HepG2 (cell line): ENCODE data around the gene PIP5KL1. TPM values are rescaled to one million over a fixed set of nuclear protein-coding genes. Genes with fewer than 3 reads are reported as not detected.
A peak's percentile ranks its signal among the peaks of the same experiment; 100 is the strongest.

Experiments used
- ASH2L ChIP-seq: fragments of 300-600, 200-600 bp; sonication (generic); IDR thresholded peaks from 2 replicates; pipeline ENCODE4 v1.7.0; 2017; ENCODE audit warnings: low read depth, mild to moderate bottlenecking, moderate library complexity, mixed read lengths, low read length; ENCODE audit not compliant: insufficient read length
- ETV6 ChIP-seq: sonication (generic); formaldehyde crosslinking; conservative IDR thresholded peaks from 2 replicates; pipeline ENCODE4 v1.4.0; 2020; ENCODE audit warnings: missing genetic modification reagents
- KDM5A ChIP-seq: fragments of 200-600 bp; sonication (generic); IDR thresholded peaks from 2 replicates; pipeline ENCODE4 v1.7.0; 2018; ENCODE audit warnings: antibody characterized with exemption, mild to moderate bottlenecking, low read length, borderline replicate concordance
- MED1 ChIP-seq: sonication (generic); formaldehyde crosslinking; IDR thresholded peaks from 2 replicates; pipeline ENCODE4 v1.4.0; 2020; ENCODE audit warnings: missing genetic modification reagents
- MEIS2 ChIP-seq: sonication (generic); formaldehyde crosslinking; IDR thresholded peaks from 2 replicates; pipeline ENCODE4 v1.9.0; 2021; ENCODE audit warnings: mild to moderate bottlenecking, missing genetic modification reagents
- NFKB2 ChIP-seq: sonication (generic); formaldehyde crosslinking; IDR thresholded peaks from 2 replicates; pipeline ENCODE4 v1.4.0; 2020; ENCODE audit warnings: missing genetic modification reagents, borderline replicate concordance
- PRMT3 ChIP-seq: sonication (generic); formaldehyde crosslinking; IDR thresholded peaks from 2 replicates; pipeline ENCODE4 v1.8.1; 2022; ENCODE audit warnings: low read depth, mild to moderate bottlenecking, moderate library complexity, missing genetic modification reagents, borderline replicate concordance
- SUZ12 ChIP-seq: fragments of 150-350 bp; IDR thresholded peaks from 2 replicates; pipeline ENCODE4 v1.6.1; 2014; ENCODE audit warnings: low read depth, low read length
- ZNF605 ChIP-seq: sonication (generic); formaldehyde crosslinking; IDR thresholded peaks from 2 replicates; pipeline ENCODE4 v1.8.0; 2022; ENCODE audit warnings: mild to moderate bottlenecking, missing genetic modification reagents
- ZNF644 ChIP-seq: IDR thresholded peaks from 2 replicates; pipeline ENCODE4 v1.6.1; 2016; ENCODE audit warnings: low read depth
- ZNF672 ChIP-seq: sonication (generic); formaldehyde crosslinking; IDR thresholded peaks from 2 replicates; pipeline ENCODE4 v1.8.1; 2022; ENCODE audit warnings: missing genetic modification reagents
- polyA plus RNA-seq, 8 experiments: library from polyadenylated mRNA; depleted of rRNA in 3 of 8; stranded (reverse) in 7 of 8; unstranded in 1 of 8; fragments of >200 nt; fragmentation: Illumina TruSeq in 4 of 8; extraction: Trizol in 4 of 8; gene quantifications; 2 replicates each; pipeline versions ENCODE4 v1.2.1 to v1.2.3, GENCODE V29; 2011 to 2016; ENCODE audit warnings: low read depth in 4 of 8, missing spikeins in 1 of 8, mixed read lengths in 1 of 8; ENCODE audit not compliant: insufficient read depth in 1 of 8
- total RNA-seq, 5 experiments: library from RNA; depleted of rRNA; stranded (reverse); fragments of >200 nt; fragmentation: Illumina TruSeq; extraction: Trizol; gene quantifications; 2 replicates each; pipeline ENCODE4 v1.2.3, GENCODE V29; 2016; ENCODE audit warnings: low read depth in 1 of 5
- TF ChIP-seq, protein P1 (sequence below): sonication (generic); formaldehyde crosslinking; conservative IDR thresholded peaks from 2 replicates; pipeline ENCODE4 v1.5.0; 2020; ENCODE audit warnings: missing genetic modification reagents
- TF ChIP-seq, protein P2 (sequence below): IDR thresholded peaks from 2 replicates; pipeline ENCODE4 v1.6.1; 2016; ENCODE audit warnings: low read depth
- TF ChIP-seq, protein P3 (sequence below): sonication (generic); formaldehyde crosslinking; IDR thresholded peaks from 2 replicates; pipeline ENCODE4 v1.8.0; 2022; ENCODE audit warnings: low read depth, missing genetic modification reagents
- TF ChIP-seq, protein P4 (sequence below): IDR thresholded peaks from 2 replicates; pipeline ENCODE4 v1.6.1; 2016; ENCODE audit warnings: missing biosample characterization, missing genetic modification reagents, low read depth
- TF ChIP-seq, protein P5 (sequence below): sonication (generic); formaldehyde crosslinking; IDR thresholded peaks from 2 replicates; pipeline ENCODE4 v1.5.0; 2020; ENCODE audit warnings: missing genetic modification reagents
- TF ChIP-seq, protein P6 (sequence below): IDR thresholded peaks from 2 replicates; pipeline ENCODE4 v1.6.1; 2016; ENCODE audit warnings: missing compliant biosample characterization, missing genetic modification reagents, borderline replicate concordance
- TF ChIP-seq, protein P7 (sequence below): fragments of 450-650 bp; IDR thresholded peaks from 2 replicates; pipeline ENCODE4 v1.6.1; 2016

Gene PIP5KL1
- total and polyA plus RNA-seq, 2 of the 13 experiments (the other 11 are each of a cell fraction or from before 2014, with no cell fraction given): 0.20 to 0.49 TPM

DNA sequence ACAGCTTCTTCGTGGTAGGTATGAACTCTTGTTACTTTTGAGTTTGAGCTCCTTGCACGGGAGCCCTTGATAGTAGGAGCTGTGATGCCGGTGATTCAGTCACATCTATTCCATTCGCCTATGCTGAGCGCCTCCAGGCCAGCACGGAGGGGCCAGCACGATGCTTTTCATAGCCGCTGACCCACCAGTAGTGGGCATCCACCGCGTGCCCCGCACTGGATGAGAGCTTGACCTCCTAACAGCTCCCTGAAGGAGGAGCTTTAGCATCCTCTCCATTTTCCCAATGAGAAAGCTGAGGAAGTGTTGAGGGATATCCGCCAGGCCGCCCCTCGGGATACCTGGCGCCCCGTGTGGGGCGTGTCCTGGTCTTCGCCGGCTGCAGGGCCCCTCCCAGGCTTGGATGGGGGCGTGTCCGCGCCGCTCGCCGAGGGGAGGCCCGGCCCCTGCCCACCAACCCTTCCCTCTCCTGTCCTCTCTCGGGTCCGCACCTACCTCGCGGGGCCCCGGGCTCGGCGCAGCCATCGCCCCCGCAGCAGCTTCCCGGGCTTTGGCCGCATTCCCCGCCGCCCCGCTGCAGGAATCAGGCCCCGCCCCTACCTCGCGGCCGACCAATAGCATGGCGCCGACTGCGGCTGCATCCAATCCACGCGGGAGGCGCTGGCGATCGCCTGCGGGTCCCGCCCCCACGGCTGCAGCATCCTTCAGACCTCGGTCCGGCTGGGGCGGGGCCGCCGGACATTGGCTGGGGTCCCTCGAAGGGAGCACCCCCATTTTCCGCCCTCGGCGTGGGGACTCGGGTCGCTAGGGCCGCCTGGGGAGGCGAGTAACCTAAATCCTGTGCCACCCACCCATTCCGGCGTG, at the start of gene PIP5KL1 (continued):
- TF ChIP-seq, protein P1, sequence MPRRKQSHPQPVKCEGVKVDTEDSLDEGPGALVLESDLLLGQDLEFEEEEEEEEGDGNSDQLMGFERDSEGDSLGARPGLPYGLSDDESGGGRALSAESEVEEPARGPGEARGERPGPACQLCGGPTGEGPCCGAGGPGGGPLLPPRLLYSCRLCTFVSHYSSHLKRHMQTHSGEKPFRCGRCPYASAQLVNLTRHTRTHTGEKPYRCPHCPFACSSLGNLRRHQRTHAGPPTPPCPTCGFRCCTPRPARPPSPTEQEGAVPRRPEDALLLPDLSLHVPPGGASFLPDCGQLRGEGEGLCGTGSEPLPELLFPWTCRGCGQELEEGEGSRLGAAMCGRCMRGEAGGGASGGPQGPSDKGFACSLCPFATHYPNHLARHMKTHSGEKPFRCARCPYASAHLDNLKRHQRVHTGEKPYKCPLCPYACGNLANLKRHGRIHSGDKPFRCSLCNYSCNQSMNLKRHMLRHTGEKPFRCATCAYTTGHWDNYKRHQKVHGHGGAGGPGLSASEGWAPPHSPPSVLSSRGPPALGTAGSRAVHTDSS (CRISPR knock-in tag): no peak
- TF ChIP-seq, protein P2, sequence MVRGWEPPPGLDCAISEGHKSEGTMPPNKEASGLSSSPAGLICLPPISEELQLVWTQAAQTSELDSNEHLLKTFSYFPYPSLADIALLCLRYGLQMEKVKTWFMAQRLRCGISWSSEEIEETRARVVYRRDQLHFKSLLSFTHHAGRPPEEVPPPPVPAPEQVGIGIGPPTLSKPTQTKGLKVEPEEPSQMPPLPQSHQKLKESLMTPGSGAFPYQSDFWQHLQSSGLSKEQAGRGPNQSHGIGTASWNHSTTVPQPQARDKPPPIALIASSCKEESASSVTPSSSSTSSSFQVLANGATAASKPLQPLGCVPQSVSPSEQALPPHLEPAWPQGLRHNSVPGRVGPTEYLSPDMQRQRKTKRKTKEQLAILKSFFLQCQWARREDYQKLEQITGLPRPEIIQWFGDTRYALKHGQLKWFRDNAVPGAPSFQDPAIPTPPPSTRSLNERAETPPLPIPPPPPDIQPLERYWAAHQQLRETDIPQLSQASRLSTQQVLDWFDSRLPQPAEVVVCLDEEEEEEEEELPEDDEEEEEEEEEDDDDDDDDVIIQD (CRISPR knock-in tag): no peak
- no peak; the same call in 1 of the 2 replicates for TF ChIP-seq MED1
- TF ChIP-seq, protein P3, sequence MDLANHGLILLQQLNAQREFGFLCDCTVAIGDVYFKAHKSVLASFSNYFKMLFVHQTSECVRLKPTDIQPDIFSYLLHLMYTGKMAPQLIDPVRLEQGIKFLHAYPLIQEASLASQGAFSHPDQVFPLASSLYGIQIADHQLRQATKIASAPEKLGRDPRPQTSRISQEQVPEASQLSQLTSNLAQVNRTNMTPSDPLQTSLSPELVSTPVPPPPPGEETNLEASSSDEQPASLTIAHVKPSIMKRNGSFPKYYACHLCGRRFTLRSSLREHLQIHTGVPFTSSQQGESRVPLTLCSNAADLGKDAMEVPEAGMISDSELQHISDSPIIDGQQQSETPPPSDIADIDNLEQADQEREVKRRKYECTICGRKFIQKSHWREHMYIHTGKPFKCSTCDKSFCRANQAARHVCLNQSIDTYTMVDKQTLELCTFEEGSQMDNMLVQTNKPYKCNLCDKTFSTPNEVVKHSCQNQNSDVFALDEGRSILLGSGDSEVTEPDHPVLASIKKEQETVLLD: no peak
- 0 out of 2 replicates have a peak, but pooled peaks have one; percentile 15 for TF ChIP-seq NFKB2
- no peak for TF ChIP-seq ZNF672 (CRISPR knock-in tag)
- no peak for TF ChIP-seq ETV6
- TF ChIP-seq KDM5A: no peak
- TF ChIP-seq, protein P4, sequence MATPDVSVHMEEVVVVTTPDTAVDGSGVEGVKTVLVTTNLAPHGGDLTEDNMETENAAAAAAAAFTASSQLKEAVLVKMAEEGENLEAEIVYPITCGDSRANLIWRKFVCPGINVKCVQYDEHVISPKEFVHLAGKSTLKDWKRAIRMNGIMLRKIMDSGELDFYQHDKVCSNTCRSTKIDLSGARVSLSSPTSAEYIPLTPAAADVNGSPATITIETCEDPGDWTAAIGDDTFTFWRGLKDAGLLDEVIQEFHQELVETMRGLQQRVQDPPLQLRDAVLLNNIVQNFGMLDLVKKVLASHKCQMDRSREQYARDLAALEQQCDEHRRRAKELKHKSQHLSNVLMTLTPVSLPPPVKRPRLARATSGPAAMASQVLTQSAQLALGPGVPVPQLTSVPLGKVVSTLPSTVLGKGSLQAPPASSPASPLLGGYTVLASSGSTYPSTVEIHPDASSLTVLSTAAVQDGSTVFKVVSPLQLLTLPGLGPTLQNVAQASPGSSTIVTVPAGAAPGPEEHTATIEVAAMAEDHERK (CRISPR knock-in tag): no peak
- TF ChIP-seq ZNF605 (CRISPR knock-in tag): no peak
- TF ChIP-seq, protein P5, sequence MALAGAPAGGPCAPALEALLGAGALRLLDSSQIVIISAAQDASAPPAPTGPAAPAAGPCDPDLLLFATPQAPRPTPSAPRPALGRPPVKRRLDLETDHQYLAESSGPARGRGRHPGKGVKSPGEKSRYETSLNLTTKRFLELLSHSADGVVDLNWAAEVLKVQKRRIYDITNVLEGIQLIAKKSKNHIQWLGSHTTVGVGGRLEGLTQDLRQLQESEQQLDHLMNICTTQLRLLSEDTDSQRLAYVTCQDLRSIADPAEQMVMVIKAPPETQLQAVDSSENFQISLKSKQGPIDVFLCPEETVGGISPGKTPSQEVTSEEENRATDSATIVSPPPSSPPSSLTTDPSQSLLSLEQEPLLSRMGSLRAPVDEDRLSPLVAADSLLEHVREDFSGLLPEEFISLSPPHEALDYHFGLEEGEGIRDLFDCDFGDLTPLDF (CRISPR knock-in tag): no peak; the same call in 1 of the 2 replicates
- no peak for TF ChIP-seq MEIS2 (CRISPR knock-in tag)
- TF ChIP-seq, protein P6, sequence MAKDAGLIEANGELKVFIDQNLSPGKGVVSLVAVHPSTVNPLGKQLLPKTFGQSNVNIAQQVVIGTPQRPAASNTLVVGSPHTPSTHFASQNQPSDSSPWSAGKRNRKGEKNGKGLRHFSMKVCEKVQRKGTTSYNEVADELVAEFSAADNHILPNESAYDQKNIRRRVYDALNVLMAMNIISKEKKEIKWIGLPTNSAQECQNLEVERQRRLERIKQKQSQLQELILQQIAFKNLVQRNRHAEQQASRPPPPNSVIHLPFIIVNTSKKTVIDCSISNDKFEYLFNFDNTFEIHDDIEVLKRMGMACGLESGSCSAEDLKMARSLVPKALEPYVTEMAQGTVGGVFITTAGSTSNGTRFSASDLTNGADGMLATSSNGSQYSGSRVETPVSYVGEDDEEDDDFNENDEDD (CRISPR knock-in tag): 0 out of 2 replicates have a peak, but pooled peaks have one; percentile 15
- TF ChIP-seq PRMT3 (CRISPR knock-in tag): no peak
- TF ChIP-seq ASH2L: peak; percentile 21
- TF ChIP-seq SUZ12: no peak
- TF ChIP-seq, protein P7, sequence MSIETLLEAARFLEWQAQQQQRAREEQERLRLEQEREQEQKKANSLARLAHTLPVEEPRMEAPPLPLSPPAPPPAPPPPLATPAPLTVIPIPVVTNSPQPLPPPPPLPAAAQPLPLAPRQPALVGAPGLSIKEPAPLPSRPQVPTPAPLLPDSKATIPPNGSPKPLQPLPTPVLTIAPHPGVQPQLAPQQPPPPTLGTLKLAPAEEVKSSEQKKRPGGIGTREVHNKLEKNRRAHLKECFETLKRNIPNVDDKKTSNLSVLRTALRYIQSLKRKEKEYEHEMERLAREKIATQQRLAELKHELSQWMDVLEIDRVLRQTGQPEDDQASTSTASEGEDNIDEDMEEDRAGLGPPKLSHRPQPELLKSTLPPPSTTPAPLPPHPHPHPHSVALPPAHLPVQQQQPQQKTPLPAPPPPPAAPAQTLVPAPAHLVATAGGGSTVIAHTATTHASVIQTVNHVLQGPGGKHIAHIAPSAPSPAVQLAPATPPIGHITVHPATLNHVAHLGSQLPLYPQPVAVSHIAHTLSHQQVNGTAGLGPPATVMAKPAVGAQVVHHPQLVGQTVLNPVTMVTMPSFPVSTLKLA: no peak
- no peak for TF ChIP-seq ZNF644 (CRISPR knock-in tag)
